Lower leg skin (tissue), 3 donors: ENCODE data around the gene CENPX.

Experiments
- POLR2A ChIP-seq, 2 donors: fragments of 450-650 bp; IDR thresholded peaks; one replicate each; pipeline ENCODE4 v1.6.1; 2016 to 2017; ENCODE audit warnings: antibody characterized with exemption in 2 of 2, mild to moderate bottlenecking in 1 of 2, moderate library complexity in 1 of 2
- TF ChIP-seq, protein P1 (sequence below), 3 donors: fragments of 450-650 bp; IDR thresholded peaks; one replicate each; pipeline ENCODE4 v1.5.1; 2016; ENCODE audit warnings: antibody characterized with exemption in 3 of 3, mild to moderate bottlenecking in 3 of 3, moderate library complexity in 2 of 3

DNA sequence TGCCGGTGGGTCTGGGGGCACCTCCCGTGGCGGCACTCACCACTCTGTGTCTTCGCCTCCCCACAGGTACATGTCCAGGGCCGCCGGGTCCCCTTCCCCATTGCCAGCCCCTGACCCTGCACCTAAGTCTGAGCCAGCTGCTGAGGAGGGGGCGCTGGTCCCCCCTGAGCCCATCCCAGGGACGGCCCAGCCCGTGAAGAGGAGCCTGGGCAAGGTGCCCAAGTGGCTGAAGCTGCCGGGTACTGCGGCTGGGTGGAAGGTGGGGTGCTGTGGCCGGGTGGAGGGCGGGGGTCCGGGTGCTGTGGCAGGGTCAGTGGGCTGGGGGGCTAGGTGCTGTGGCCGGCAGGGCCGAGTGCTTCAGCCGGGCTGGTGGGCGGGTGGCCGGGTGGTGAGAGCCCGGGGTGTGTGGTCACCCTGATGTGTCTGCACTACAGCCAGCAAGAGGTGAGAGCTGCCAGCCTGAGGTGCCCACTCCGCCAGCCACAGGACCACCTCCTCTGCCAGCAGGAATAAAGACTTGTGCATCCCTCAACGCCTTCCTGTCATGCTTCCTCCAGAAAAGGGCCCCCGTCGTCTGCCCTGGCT is 5.7 kb downstream of the CENPX start:
- TF ChIP-seq, protein P1, sequence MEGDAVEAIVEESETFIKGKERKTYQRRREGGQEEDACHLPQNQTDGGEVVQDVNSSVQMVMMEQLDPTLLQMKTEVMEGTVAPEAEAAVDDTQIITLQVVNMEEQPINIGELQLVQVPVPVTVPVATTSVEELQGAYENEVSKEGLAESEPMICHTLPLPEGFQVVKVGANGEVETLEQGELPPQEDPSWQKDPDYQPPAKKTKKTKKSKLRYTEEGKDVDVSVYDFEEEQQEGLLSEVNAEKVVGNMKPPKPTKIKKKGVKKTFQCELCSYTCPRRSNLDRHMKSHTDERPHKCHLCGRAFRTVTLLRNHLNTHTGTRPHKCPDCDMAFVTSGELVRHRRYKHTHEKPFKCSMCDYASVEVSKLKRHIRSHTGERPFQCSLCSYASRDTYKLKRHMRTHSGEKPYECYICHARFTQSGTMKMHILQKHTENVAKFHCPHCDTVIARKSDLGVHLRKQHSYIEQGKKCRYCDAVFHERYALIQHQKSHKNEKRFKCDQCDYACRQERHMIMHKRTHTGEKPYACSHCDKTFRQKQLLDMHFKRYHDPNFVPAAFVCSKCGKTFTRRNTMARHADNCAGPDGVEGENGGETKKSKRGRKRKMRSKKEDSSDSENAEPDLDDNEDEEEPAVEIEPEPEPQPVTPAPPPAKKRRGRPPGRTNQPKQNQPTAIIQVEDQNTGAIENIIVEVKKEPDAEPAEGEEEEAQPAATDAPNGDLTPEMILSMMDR (IDR thresholded peaks at IDR 0.05): no peak
- no peak for TF ChIP-seq POLR2A (IDR thresholded peaks at IDR 0.05)
